Loucy (cell line): ENCODE data around the gene PINK1.
A peak's percentile ranks its signal among the peaks of the same experiment; 100 is the strongest.

Source experiments
- H2AFZ ChIP-seq: fragments of 200-600 bp; sonication (generic); 2 replicates; pipeline ENCODE4 v1.6.0; 2016; ENCODE audit warnings: antibody characterized with exemption, mild to moderate bottlenecking, low read length, moderate library complexity
- H3F3A ChIP-seq: fragments of 200-600 bp; 2 replicates; pipeline ENCODE4 v1.6.0; 2016; ENCODE audit warnings: antibody characterized with exemption, low read depth, mild to moderate bottlenecking
- H3K27me3 ChIP-seq: fragments of 200-600 bp; sonication (generic); 2 replicates; pipeline ENCODE4 v1.6.1; 2014; ENCODE audit warnings: low read length, mild to moderate bottlenecking; ENCODE audit not compliant: insufficient read depth, poor library complexity, severe bottlenecking
- H3K36me3 ChIP-seq: fragments of 200-600 bp; sonication (generic); 2 replicates; pipeline ENCODE4 v1.6.1; 2016; ENCODE audit warnings: low read length; ENCODE audit not compliant: insufficient read depth
- H3K4me1 ChIP-seq: fragments of 200-600 bp; sonication (generic); 2 replicates; pipeline ENCODE4 v1.5.1; 2014; ENCODE audit warnings: low read length, mild to moderate bottlenecking; ENCODE audit not compliant: insufficient read depth, poor library complexity, severe bottlenecking
- H3K4me2 ChIP-seq: fragments of 200-600 bp; sonication (generic); 2 replicates; pipeline ENCODE4 v1.6.0; 2014; ENCODE audit warnings: antibody characterized with exemption, low read length, low read depth, mild to moderate bottlenecking; ENCODE audit not compliant: poor library complexity, severe bottlenecking
- H3K4me3 ChIP-seq: fragments of 200-600 bp; sonication (generic); 2 replicates; pipeline ENCODE4 v1.5.1; 2014; ENCODE audit warnings: low read length, mild to moderate bottlenecking, mixed read lengths; ENCODE audit not compliant: poor library complexity, severe bottlenecking
- H3K79me2 ChIP-seq: fragments of 200-600 bp; sonication (generic); 2 replicates; pipeline ENCODE4 v1.6.1; 2014; ENCODE audit warnings: low read length; ENCODE audit not compliant: insufficient read depth
- H3K9ac ChIP-seq: fragments of 200-600 bp; sonication (generic); 2 replicates; pipeline ENCODE4 v1.6.0; 2014; ENCODE audit warnings: mild to moderate bottlenecking, low read depth, low read length, moderate library complexity; ENCODE audit not compliant: poor library complexity, severe bottlenecking
- H3K9me2 ChIP-seq: fragments of 200-600 bp; sonication (generic); replicated peaks from 2 replicates; pipeline ENCODE4 v1.6.1; 2016; ENCODE audit warnings: low read depth, low read length, mixed read lengths
- H3K9me3 ChIP-seq: fragments of 200-600 bp; sonication (generic); 2 replicates; pipeline ENCODE4 v1.6.1; 2014; ENCODE audit warnings: mild to moderate bottlenecking, antibody characterized with exemption, low read length, low read depth; ENCODE audit not compliant: insufficient read depth
- H4K20me1 ChIP-seq: fragments of 200-600 bp; sonication (generic); 2 replicates; pipeline ENCODE4 v1.6.0; 2014; ENCODE audit warnings: antibody characterized with exemption, low read length, mild to moderate bottlenecking; ENCODE audit not compliant: insufficient read depth, poor library complexity, severe bottlenecking
- EZH2phosphoT487 ChIP-seq: fragments of 200-600 bp; IDR thresholded peaks from 2 replicates; pipeline ENCODE4 v1.6.1; 2018; ENCODE audit warnings: antibody characterized with exemption, mild to moderate bottlenecking, moderate library complexity, borderline replicate concordance
- TF ChIP-seq, protein P1 (sequence below): fragments of 200-600 bp; sonication (generic); conservative IDR thresholded peaks from 2 replicates; pipeline ENCODE4 v1.5.1; 2014; ENCODE audit warnings: mild to moderate bottlenecking, antibody characterized with exemption, low read length

Gene PINK1

DNA sequence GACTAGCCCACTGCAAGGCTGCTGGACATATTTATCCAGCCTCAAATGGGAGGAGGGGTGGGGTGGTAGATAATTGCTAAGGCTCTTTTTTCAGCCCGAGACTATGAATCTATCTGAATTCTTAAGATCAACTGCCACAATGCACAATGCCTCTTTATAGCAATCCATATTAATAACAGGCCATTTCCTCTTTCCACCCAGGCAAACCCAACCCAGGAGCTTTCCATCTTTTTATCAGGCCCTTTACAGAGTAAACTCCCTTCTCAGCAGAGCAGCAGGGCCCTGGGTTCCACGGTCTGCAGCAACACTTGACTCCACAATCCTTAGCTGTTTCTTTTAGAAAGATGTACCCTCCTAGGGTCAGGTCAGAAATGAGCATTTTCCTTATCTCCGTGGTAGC is 27.1 kb downstream of the PINK1 start:
- H3K4me2 ChIP-seq, result peak overlapping the region; percentile 98
- no peaks in the 10 kb centered on the region for H3F3A ChIP-seq
- H4K20me1 ChIP-seq, result peaks cover 46% of the 10 kb centered on the region
- no peaks in the 10 kb centered on the region for H3K27me3 ChIP-seq
- peaks cover 64% of the 10 kb centered on the region for H3K79me2 ChIP-seq
- no peaks in the 10 kb centered on the region for H3K9me3 ChIP-seq
- peak overlapping the region; percentile 89 for H3K4me3 ChIP-seq
- peaks cover 28% of the 10 kb centered on the region; the same call in 1 of the 2 replicates for H3K36me3 ChIP-seq
- peak overlapping the region; percentile 95 for H3K9ac ChIP-seq
- no peak overlapping the region for H2AFZ ChIP-seq
- TF ChIP-seq, protein P1, sequence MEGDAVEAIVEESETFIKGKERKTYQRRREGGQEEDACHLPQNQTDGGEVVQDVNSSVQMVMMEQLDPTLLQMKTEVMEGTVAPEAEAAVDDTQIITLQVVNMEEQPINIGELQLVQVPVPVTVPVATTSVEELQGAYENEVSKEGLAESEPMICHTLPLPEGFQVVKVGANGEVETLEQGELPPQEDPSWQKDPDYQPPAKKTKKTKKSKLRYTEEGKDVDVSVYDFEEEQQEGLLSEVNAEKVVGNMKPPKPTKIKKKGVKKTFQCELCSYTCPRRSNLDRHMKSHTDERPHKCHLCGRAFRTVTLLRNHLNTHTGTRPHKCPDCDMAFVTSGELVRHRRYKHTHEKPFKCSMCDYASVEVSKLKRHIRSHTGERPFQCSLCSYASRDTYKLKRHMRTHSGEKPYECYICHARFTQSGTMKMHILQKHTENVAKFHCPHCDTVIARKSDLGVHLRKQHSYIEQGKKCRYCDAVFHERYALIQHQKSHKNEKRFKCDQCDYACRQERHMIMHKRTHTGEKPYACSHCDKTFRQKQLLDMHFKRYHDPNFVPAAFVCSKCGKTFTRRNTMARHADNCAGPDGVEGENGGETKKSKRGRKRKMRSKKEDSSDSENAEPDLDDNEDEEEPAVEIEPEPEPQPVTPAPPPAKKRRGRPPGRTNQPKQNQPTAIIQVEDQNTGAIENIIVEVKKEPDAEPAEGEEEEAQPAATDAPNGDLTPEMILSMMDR, result no peak
- no peak for TF ChIP-seq EZH2phosphoT487
- H3K4me1 ChIP-seq, result peaks cover 29% of the 10 kb centered on the region
- H3K9me2 ChIP-seq, result no peaks in the 10 kb centered on the region

GRCh38 chr1:20660847-20661206 is 27.6 kb downstream of the PINK1 start:
- Histone ChIP-seq H2AFZ (peak overlapping the region; percentile 79), H3K4me1 (peaks cover 33% of the 10 kb centered on the region), H3K9ac (peak overlapping the region; percentile 95), H3K4me3 (peak overlapping the region; percentile 89), H3K9me3 (no peaks in the 10 kb centered on the region), H4K20me1 (peaks cover 44% of the 10 kb centered on the region), H3K27me3 (no peaks in the 10 kb centered on the region), H3K9me2 (no peaks in the 10 kb centered on the region), H3K4me2 (peak overlapping the region; percentile 98), H3F3A (no peaks in the 10 kb centered on the region), H3K36me3 (peaks cover 24% of the 10 kb centered on the region; the same call in 1 of the 2 replicates), H3K79me2 (peaks cover 62% of the 10 kb centered on the region)
- TF ChIP-seq, protein P1, result no peak
- no peak for TF ChIP-seq EZH2phosphoT487

DNA sequence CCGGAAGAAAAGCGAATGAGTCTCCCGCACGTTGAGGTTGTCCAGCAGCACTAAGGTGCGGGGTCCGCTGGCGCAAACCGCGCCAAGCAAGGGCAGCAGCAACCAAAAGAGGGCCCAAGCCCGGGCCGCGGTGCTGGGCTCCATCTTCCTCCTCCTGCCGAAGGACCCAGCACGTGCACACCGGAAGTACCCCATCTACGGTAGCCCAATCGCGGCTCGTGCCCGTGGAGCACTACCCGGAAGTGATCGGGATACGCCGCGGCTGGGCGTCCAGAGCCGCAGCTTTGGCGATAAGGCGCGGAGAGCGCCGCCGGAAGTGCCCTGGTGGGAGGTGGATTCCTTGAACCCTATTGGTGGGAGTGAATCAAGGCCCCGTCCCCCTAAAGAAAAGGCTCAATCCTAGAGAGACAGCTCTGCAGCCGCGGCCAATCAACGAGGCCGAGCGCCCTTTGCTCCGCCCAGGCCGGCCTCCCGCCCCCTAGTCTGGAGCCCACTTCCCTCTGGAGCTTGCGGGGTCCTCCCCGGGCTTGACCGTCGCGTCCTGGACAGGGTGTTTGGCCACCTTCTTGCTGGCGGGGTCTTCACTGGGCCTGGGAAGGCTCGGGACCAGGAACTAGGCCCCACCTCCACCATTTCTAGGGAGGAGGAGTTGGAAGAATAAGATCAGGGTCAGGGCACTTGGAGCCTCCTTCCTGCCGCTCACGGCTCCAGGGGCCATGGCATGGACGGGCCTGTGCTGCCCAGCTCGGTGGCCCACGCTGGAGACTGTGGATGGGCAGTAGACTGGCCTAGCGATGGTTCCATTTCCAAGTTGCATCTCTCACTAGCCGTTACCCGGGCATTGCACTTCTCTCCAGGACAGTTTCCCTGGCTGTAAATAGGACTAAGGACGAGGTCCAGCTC is 28.2 kb downstream of the PINK1 start, which contains the start of gene DDOST:
Gene DDOST (minus strand): TSS at position 163 of the 903 bp plus-strand sequence. CDS start 19 bp downstream, at position 144.
- H3K4me2 ChIP-seq, result peak within 1 kb of the TSS; percentile 98
- TF ChIP-seq, protein P1, result peak; percentile 30; the same call in 1 of the 2 replicates
- TF ChIP-seq EZH2phosphoT487, result no peak
- peak within 1 kb of the TSS; percentile 89 for H3K4me3 ChIP-seq
- no peaks in the 10 kb centered on the region for H3K9me3 ChIP-seq
- H3K27me3 ChIP-seq, result no peaks in the 10 kb centered on the region
- H3K36me3 ChIP-seq, result peaks cover 18% of the 10 kb centered on the region; the same call in 1 of the 2 replicates
- H4K20me1 ChIP-seq, result peaks cover 38% of the 10 kb centered on the region
- H3K79me2 ChIP-seq, result peaks cover 56% of the 10 kb centered on the region
- peak within 1 kb of the TSS; percentile 79 for H2AFZ ChIP-seq
- H3F3A ChIP-seq, result peaks cover 3% of the 10 kb centered on the region; the same call in 1 of the 2 replicates
- H3K4me1 ChIP-seq, result peaks cover 40% of the 10 kb centered on the region
- peak within 1 kb of the TSS; percentile 96 for H3K9ac ChIP-seq
- H3K9me2 ChIP-seq, result no peaks in the 10 kb centered on the region
